Neural cell (in vitro differentiated cells): ENCODE results near the gene EDIL3.

Experiments used
- EZH2 ChIP-seq: fragments of 200-600, 300-800 bp; shearing (Covaris generic), sonication (generic); IDR thresholded peaks from 2 replicates; pipeline ENCODE4 v1.6.1; 2014; ENCODE audit warnings: antibody characterized with exemption, low read length, borderline replicate concordance, mild to moderate bottlenecking; ENCODE audit not compliant: insufficient read depth, poor library complexity, severe bottlenecking
- POLR2AphosphoS5 ChIP-seq: IDR thresholded peaks from 2 replicates; pipeline ENCODE4 v1.6.1; 2012
- SMC3 ChIP-seq: fragments of 450-650 bp; conservative IDR thresholded peaks from 2 replicates; pipeline ENCODE4 v1.6.1; 2014; ENCODE audit warnings: antibody characterized with exemption, mild to moderate bottlenecking, moderate library complexity; ENCODE audit not compliant: poor library complexity
- TF ChIP-seq, protein P1 (sequence below): fragments of 450-650 bp; IDR thresholded peaks from 2 replicates; pipeline ENCODE4 v1.5.1; 2014; ENCODE audit warnings: antibody characterized with exemption, mild to moderate bottlenecking, moderate library complexity; ENCODE audit not compliant: poor library complexity, severe bottlenecking

DNA sequence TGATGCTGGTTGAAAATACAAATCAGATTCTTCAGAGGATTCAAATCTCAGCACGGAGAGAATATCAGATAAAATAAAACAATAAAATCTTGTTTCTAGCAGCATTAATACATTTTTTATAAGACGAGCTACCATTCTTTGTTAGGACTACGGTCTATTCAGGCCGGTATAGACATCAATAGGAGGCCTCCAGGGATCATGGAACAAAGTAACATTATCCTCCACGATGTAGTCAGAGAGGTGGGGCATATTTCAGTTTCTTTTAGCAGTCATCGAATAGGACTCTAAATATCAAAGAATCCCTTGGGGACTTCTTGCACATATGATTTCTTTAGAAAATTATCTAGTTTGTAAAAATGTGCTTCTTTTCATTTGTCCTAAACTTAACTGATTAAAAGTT, 438.2 kb downstream of the EDIL3 start:
- TF ChIP-seq, protein P1, sequence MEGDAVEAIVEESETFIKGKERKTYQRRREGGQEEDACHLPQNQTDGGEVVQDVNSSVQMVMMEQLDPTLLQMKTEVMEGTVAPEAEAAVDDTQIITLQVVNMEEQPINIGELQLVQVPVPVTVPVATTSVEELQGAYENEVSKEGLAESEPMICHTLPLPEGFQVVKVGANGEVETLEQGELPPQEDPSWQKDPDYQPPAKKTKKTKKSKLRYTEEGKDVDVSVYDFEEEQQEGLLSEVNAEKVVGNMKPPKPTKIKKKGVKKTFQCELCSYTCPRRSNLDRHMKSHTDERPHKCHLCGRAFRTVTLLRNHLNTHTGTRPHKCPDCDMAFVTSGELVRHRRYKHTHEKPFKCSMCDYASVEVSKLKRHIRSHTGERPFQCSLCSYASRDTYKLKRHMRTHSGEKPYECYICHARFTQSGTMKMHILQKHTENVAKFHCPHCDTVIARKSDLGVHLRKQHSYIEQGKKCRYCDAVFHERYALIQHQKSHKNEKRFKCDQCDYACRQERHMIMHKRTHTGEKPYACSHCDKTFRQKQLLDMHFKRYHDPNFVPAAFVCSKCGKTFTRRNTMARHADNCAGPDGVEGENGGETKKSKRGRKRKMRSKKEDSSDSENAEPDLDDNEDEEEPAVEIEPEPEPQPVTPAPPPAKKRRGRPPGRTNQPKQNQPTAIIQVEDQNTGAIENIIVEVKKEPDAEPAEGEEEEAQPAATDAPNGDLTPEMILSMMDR = no peak
- TF ChIP-seq SMC3 (no peak), POLR2AphosphoS5 (no peak), EZH2 (no peak)
